AG04450 (cell line): ENCODE measurements around the gene PPIF. TPM values are rescaled to one million over a fixed set of nuclear protein-coding genes. Genes with fewer than 3 reads are reported as not detected.

Source experiments
- CTCF ChIA-PET: fragments of 300-600, 350-600 bp; formaldehyde crosslinking; extraction: SDS; loops from one replicate; lab custom pipeline; 2022; ENCODE audit warnings: antibody characterized with exemption, inconsistent platforms; lab: Charles Lee
- POLR2A ChIA-PET: fragments of 350-600 bp; formaldehyde crosslinking; extraction: SDS; loops from one replicate; lab custom pipeline; 2021; ENCODE audit warnings: antibody characterized with exemption, inconsistent platforms; lab: Yijun Ruan, JAX
- DNase-seq: peaks from one replicate; pipeline ENCODE4 v3.0.0-alpha.2; 2011; ENCODE audit warnings: low read depth, low spot score
- H3K27ac ChIP-seq: one replicate; pipeline ENCODE4 v1.5.1; 2012; ENCODE audit warnings: low read depth, low read length, control low read depth
- H3K27me3 ChIP-seq: one replicate; pipeline ENCODE4 v1.6.0; 2012; ENCODE audit warnings: low read length; ENCODE audit not compliant: control insufficient read depth, insufficient read depth
- H3K4me3 ChIP-seq: 2 replicates; pipeline ENCODE4 v1.5.1; 2011; ENCODE audit warnings: mild to moderate bottlenecking, low read depth, low read length, control low read depth
- H3K9me3 ChIP-seq: 2 replicates; pipeline ENCODE4 v1.5.1; 2012; ENCODE audit warnings: low read length; ENCODE audit not compliant: control insufficient read depth, insufficient read depth
- CTCF ChIP-seq: IDR thresholded peaks from 2 replicates; pipeline ENCODE4 v1.5.1; 2011; ENCODE audit warnings: low read depth, low read length, control low read depth, inconsistent platforms
- polyA plus RNA-seq: library from polyadenylated mRNA; depleted of rRNA; stranded (reverse); fragments of >200 nt; gene quantifications from 2 replicates; pipeline ENCODE4 v1.2.3, GENCODE V29; 2011

The PPIF gene
- polyA plus RNA-seq, 1 experiment, result 68.6 TPM

GRCh38 chr10:79392020-79392398 lies 44.7 kb downstream of the PPIF start:
- Histone ChIP-seq H3K9me3 (no peaks in the 10 kb centered on the region; the same call in 1 of the 2 replicates), H3K27me3 (no peaks in the 10 kb centered on the region), H3K27ac (peak overlapping the region; percentile 31), H3K4me3 (no peak overlapping the region)
- no peak for DNase-seq
- ChIA-PET CTCF (interaction anchor here (1.0 to 1.5 kb wide), 3 partner anchors 9 to 96 kb away, joined by 3 to 6 read pairs (median 4); no protein-coding TSS in a partner anchor), POLR2A (no interaction called here)
- TF ChIP-seq CTCF, result no peak

GRCh38 chr10:79392506-79393176 lies 45.4 kb downstream of the PPIF start:
- Histone ChIP-seq H3K4me3 (no peak overlapping the region), H3K9me3 (no peaks in the 10 kb centered on the region; the same call in 1 of the 2 replicates), H3K27ac (no peak overlapping the region), H3K27me3 (no peaks in the 10 kb centered on the region)
- no peak for DNase-seq
- POLR2A ChIA-PET, result no interaction called here
- CTCF ChIA-PET, result interaction anchor here (1.4 kb wide), 1 partner anchor 18 kb away, joined by 6 read pairs; no protein-coding TSS in a partner anchor
- TF ChIP-seq CTCF, result no peak

- ChIA-PET CTCF (interaction anchor here (1.4 kb wide), 1 partner anchor 19 kb away, joined by 6 read pairs; no protein-coding TSS in a partner anchor), POLR2A (no interaction called here)
- no peak overlapping the region for H3K4me3 ChIP-seq
- no peak for DNase-seq
- no peak overlapping the region for H3K27ac ChIP-seq
- H3K9me3 ChIP-seq, result no peaks in the 10 kb centered on the region; the same call in 1 of the 2 replicates
- no peak for TF ChIP-seq CTCF
- H3K27me3 ChIP-seq, result no peaks in the 10 kb centered on the region
Observed at GRCh38 chr10:79393221-79393923, 46.1 kb downstream of the PPIF start.

GRCh38 chr10:79393924-79394610 lies 46.8 kb downstream of the PPIF start:
- CTCF ChIA-PET, result no interaction called here

More at GRCh38 chr10:79393924-79394610, 46.8 kb downstream of the PPIF start:
- no peaks in the 10 kb centered on the region for H3K27me3 ChIP-seq
- no peak for TF ChIP-seq CTCF
- H3K4me3 ChIP-seq, result no peak overlapping the region
- DNase-seq, result no peak
- no peak overlapping the region for H3K27ac ChIP-seq
- no peaks in the 10 kb centered on the region; the same call in 1 of the 2 replicates for H3K9me3 ChIP-seq
- POLR2A ChIA-PET, result no interaction called here
